HepG2 (cell line): ENCODE data around the gene KLRK1. TPM values are rescaled to one million over a fixed set of nuclear protein-coding genes. Genes with fewer than 3 reads are reported as not detected.

Experiments used
- ATAC-seq: fragments of 200-7000 bp; cut with Tn5 transposase; 3 replicates; pipeline ENCODE4 v1.9.1; 2020; ENCODE audit warnings: mild to moderate bottlenecking, moderate library complexity
- BruUV-seq: library from RNA; stranded (reverse); fragments of 400-500 nt; replicated peaks from 2 replicates; lab custom pipeline; 2021; lab: Mats Ljungman, UMichigan
- CTCF ChIA-PET: fragments of 300-600 bp; formaldehyde crosslinking; extraction: SDS; loops from one replicate; lab custom pipeline; 2021; ENCODE audit warnings: low total read pairs, inconsistent platforms, low intra/inter-chr PET ratio; lab: Yijun Ruan, JAX
- POLR2A ChIA-PET: fragments of 350-600 bp; sonication (Branson Sonifier 250); formaldehyde crosslinking; loops from one replicate; lab custom pipeline; 2020; ENCODE audit warnings: antibody characterized with exemption, inconsistent platforms; lab: Yijun Ruan, JAX
- DNase-seq: peaks from one replicate; pipeline ENCODE4 v3.0.0-alpha.2; 2015; ENCODE audit warnings: low spot score
- FAIRE-seq: peaks from 3 replicates; lab custom pipeline; 2011; peaks lifted over from hg19 to GRCh38; lab: Jason Lieb, UNC
- H2AFZ ChIP-seq: one replicate; pipeline ENCODE4 v1.6.1; 2011; ENCODE audit warnings: low read length, inconsistent platforms
- H3K27ac ChIP-seq: fragments of 300-600 bp; 3 replicates; pipeline ENCODE4 v1.8.0; 2011; ENCODE audit warnings: mixed run types, mild to moderate bottlenecking, mixed read lengths, low read length, inconsistent platforms; ENCODE audit not compliant: insufficient read depth; ENCODE audit errors: extremely low read length
- H3K27me3 ChIP-seq, 2 experiments: fragments of 200-600 bp in 1 of 2; 2 replicates in 1 of 2; 3 replicates in 1 of 2; pipeline versions ENCODE4 v1.6.0 to v1.8.0; 2011; ENCODE audit warnings: low read length in 2 of 2, mild to moderate bottlenecking in 2 of 2, moderate library complexity in 2 of 2, inconsistent platforms in 1 of 2; ENCODE audit not compliant: insufficient read depth in 2 of 2, control insufficient read depth in 1 of 2
- H3K36me3 ChIP-seq, 2 experiments: fragments of 200-600 bp in 1 of 2; replicated peaks in 1 of 2; 2 replicates in 1 of 2; 3 replicates in 1 of 2; pipeline versions ENCODE4 v1.5.1 to v1.8.0; 2011; ENCODE audit warnings: low read length in 2 of 2, inconsistent platforms in 1 of 2; ENCODE audit not compliant: insufficient read depth in 2 of 2, control insufficient read depth in 1 of 2
- H3K4me1 ChIP-seq: 2 replicates; pipeline ENCODE4 v1.5.1; 2012; ENCODE audit warnings: low read length, inconsistent platforms; ENCODE audit not compliant: insufficient read depth
- H3K4me2 ChIP-seq: 2 replicates; pipeline ENCODE4 v1.6.0; 2011; ENCODE audit warnings: low read depth, low read length, inconsistent platforms
- H3K4me3 ChIP-seq, 3 experiments: fragments of 200-600 bp in 1 of 3; sonication (generic), shearing (Covaris generic) in 1 of 3; replicated peaks in 1 of 3; 2 replicates each; pipeline ENCODE4 v1.5.1; 2011 to 2016; ENCODE audit warnings: low read length in 3 of 3, inconsistent platforms in 2 of 3, low read depth in 2 of 3, mild to moderate bottlenecking in 2 of 3, control low read depth in 1 of 3, mixed read lengths in 1 of 3; ENCODE audit not compliant: insufficient read depth in 1 of 3
- H3K79me2 ChIP-seq: one replicate; pipeline ENCODE4 v1.6.1; 2011; ENCODE audit warnings: low read length, inconsistent platforms; ENCODE audit not compliant: insufficient read depth
- H3K9ac ChIP-seq: 2 replicates; pipeline ENCODE4 v1.6.0; 2011; ENCODE audit warnings: mild to moderate bottlenecking, low read depth, low read length, inconsistent platforms; ENCODE audit not compliant: insufficient read depth
- H3K9me3 ChIP-seq: 2 replicates; pipeline ENCODE4 v1.5.1; 2012; ENCODE audit warnings: mild to moderate bottlenecking, low read length
- H4K20me1 ChIP-seq: 2 replicates; pipeline ENCODE4 v1.6.0; 2011; ENCODE audit warnings: inconsistent platforms, mild to moderate bottlenecking, low read length, moderate library complexity; ENCODE audit not compliant: insufficient read depth
- ATRX ChIP-seq: sonication (generic); formaldehyde crosslinking; IDR thresholded peaks from 2 replicates; pipeline ENCODE4 v1.4.0; 2020; ENCODE audit warnings: missing genetic modification reagents, borderline replicate concordance
- HBP1 ChIP-seq: IDR thresholded peaks from 2 replicates; pipeline ENCODE4 v1.6.1; 2016; ENCODE audit warnings: low read depth, control low read depth
- HMGXB4 ChIP-seq, 2 experiments: sonication (generic) in 1 of 2; formaldehyde crosslinking in 1 of 2; IDR thresholded peaks; 2 replicates each; pipeline versions ENCODE4 v1.4.0 to v1.6.1; 2018 to 2020; ENCODE audit warnings: missing genetic modification reagents in 2 of 2, borderline replicate concordance in 1 of 2, low read depth in 1 of 2, mild to moderate bottlenecking in 1 of 2, missing biosample characterization in 1 of 2
- IRF2 ChIP-seq: IDR thresholded peaks from 2 replicates; pipeline ENCODE4 v1.6.1; 2018; ENCODE audit warnings: missing genetic modification reagents, missing compliant biosample characterization
- SETDB1 ChIP-seq: sonication (generic); formaldehyde crosslinking; IDR thresholded peaks from 2 replicates; pipeline ENCODE4 v1.5.1; 2020; ENCODE audit warnings: missing genetic modification reagents, mild to moderate bottlenecking, borderline replicate concordance
- SMAD9 ChIP-seq: sonication (generic); formaldehyde crosslinking; IDR thresholded peaks from 2 replicates; pipeline ENCODE4 v1.5.1; 2020; ENCODE audit warnings: mild to moderate bottlenecking, missing genetic modification reagents
- ZNF34 ChIP-seq: sonication (generic); formaldehyde crosslinking; IDR thresholded peaks from 2 replicates; pipeline ENCODE4 v1.4.0; 2020; ENCODE audit warnings: mild to moderate bottlenecking, missing genetic modification reagents, borderline replicate concordance
- ZNF550 ChIP-seq: sonication (generic); formaldehyde crosslinking; IDR thresholded peaks from 2 replicates; pipeline ENCODE4 v1.4.0; 2020; ENCODE audit warnings: mild to moderate bottlenecking, missing genetic modification reagents, borderline replicate concordance
- ZNF652 ChIP-seq: IDR thresholded peaks from 2 replicates; pipeline ENCODE4 v1.6.1; 2016; ENCODE audit warnings: low read depth, borderline replicate concordance
- ZNF678 ChIP-seq: sonication (generic); formaldehyde crosslinking; IDR thresholded peaks from 2 replicates; pipeline ENCODE4 v1.4.0; 2020; ENCODE audit warnings: mild to moderate bottlenecking, missing genetic modification reagents
- ZNF704 ChIP-seq: sonication (generic); formaldehyde crosslinking; IDR thresholded peaks from 2 replicates; pipeline ENCODE4 v1.8.1; 2023; ENCODE audit warnings: mild to moderate bottlenecking, inconsistent platforms, moderate library complexity, missing genetic modification reagents, borderline replicate concordance
- ZNF883 ChIP-seq: sonication (generic); formaldehyde crosslinking; IDR thresholded peaks from 2 replicates; pipeline ENCODE4 v1.5.1; 2020; ENCODE audit warnings: mild to moderate bottlenecking, missing genetic modification reagents; ENCODE audit errors: not compliant biosample characterization
- WGBS: methylation state at CpG from one replicate; pipeline ENCODE4 v1.1.6; 2017; ENCODE audit warnings: low lambda C conversion rate; 5-methylcytosine and 5-hydroxymethylcytosine counted together
- in situ Hi-C: cut with HindIII; loops from 2 replicates; pipeline ENCODE4 v1.10.0; 2017; ENCODE audit warnings: low pct_unique_long_range_greater_than_20kb; ENCODE audit not compliant: extremely low pct_ligation_motif_present
- intact Hi-C: fragments of 100-400 bp; cut with micrococcal nuclease; formaldehyde crosslinking; loops from one replicate; pipeline ENCODE4 v1.10.0; 2022; ENCODE audit not compliant: unreplicated experiment
- polyA plus RNA-seq, 8 experiments: library from polyadenylated mRNA; depleted of rRNA in 3 of 8; stranded (reverse) in 7 of 8; unstranded in 1 of 8; fragments of >200 nt; fragmentation: Illumina TruSeq in 4 of 8; extraction: Trizol in 4 of 8; gene quantifications; 2 replicates each; pipeline versions ENCODE4 v1.2.1 to v1.2.3, GENCODE V29; 2011 to 2016; ENCODE audit warnings: low read depth in 4 of 8, missing spikeins in 1 of 8, mixed read lengths in 1 of 8; ENCODE audit not compliant: insufficient read depth in 1 of 8
- total RNA-seq, 5 experiments: library from RNA; depleted of rRNA; stranded (reverse); fragments of >200 nt; fragmentation: Illumina TruSeq; extraction: Trizol; gene quantifications; 2 replicates each; pipeline ENCODE4 v1.2.3, GENCODE V29; 2016; ENCODE audit warnings: low read depth in 1 of 5
- TF ChIP-seq, protein P1 (sequence below): sonication (generic); formaldehyde crosslinking; IDR thresholded peaks from 2 replicates; pipeline ENCODE4 v1.5.0; 2020; ENCODE audit warnings: missing genetic modification reagents
- TF ChIP-seq, protein P2 (sequence below): sonication (generic); formaldehyde crosslinking; IDR thresholded peaks from 2 replicates; pipeline ENCODE4 v1.4.0; 2020; ENCODE audit warnings: missing genetic modification reagents, mild to moderate bottlenecking, borderline replicate concordance

Gene KLRK1
- total and polyA plus RNA-seq, 2 of the 13 experiments (the other 11 are each of a cell fraction or from before 2014, with no cell fraction given): not detected

DNA sequence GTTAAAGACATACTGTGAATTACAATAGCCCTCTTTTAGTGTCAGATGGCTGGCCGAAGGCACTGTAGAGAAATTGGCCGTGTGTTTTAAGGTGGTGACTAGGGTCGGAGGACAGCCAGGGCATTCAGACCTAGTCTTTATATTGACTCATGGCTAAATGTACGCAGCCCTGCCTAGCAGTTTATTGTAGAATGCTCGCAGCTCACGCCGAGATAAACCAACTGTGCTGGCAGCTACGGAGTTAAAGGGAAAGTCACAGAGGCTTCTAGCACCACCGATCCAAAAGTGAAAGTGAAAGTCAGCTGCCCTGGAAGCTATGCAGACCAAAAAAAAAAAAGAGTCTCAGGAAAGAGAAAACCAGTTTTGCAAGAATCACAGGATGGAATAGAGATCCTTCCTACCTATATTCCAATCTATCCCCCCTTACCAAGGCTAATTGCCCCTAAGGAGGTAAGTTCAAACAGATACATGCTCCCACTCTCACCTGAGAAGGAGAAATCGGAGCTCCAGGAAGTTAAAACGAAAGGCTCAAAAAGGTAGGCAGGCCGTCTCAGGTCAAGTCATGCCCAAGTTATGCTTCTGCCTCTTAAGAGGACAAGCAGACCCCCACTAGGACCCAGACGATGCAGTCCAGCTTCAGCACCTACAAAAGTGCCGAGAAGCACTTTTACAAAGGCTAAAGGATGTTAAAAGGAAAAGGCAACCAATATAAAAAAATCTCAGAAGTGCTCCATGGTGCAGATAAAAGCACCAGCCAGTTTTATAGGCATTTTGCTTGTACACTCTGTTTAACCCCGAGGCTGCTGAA, 24.8 kb downstream of the KLRK1 start:
- WGBS: 1% methylated on average over 15 of the region's 15 CpGs
- DNase-seq: peak; percentile 53
- ChIA-PET POLR2A (interaction anchor here (0.7 to 1.1 kb wide), 3 partner anchors 31 to 806 kb away, joined by 3 to 4 read pairs (median 4); partner anchors contain the start of gene GABARAPL1), CTCF (no interaction called here)
- intact Hi-C loops (loop anchor here (1.0 to 5.0 kb wide), 2 partner anchors 47 to 197 kb away; no protein-coding TSS in a partner anchor), in situ Hi-C loops (no loop called here)
- Histone ChIP-seq H3K27ac (peak overlapping the region; percentile 0), H3K4me2 (peak overlapping the region; percentile 84), H2AFZ (peak overlapping the region; percentile 100), H4K20me1 (no peaks in the 10 kb centered on the region), H3K4me3 (peak overlapping the region; percentile 74 to 82 (median 78)), H3K9ac (peak overlapping the region; percentile 64; the same call in 1 of the 2 replicates), H3K36me3 (no peaks in the 10 kb centered on the region), H3K9me3 (no peaks in the 10 kb centered on the region), H3K79me2 (no peaks in the 10 kb centered on the region), H3K4me1 (peaks cover 24% of the 10 kb centered on the region), H3K27me3 (no peaks in the 10 kb centered on the region; a peak in 1 of 5 replicates)
- BruUV-seq: no TSS peak
- peak; percentile 48 for FAIRE-seq
- ATAC-seq: peak; percentile 57
- TF ChIP-seq ZNF704 (CRISPR knock-in tag) (0 out of 2 replicates have a peak, but pooled peaks have one; percentile 6), ZNF34 (CRISPR knock-in tag) (no peak), IRF2 (CRISPR knock-in tag) (peak; percentile 100), HMGXB4 (CRISPR knock-in tag; IDR thresholded peaks at IDR 0.05; ENCODE audit: borderline replicate concordance in 1 of 2, low read depth in 1 of 2) (0 out of 4 replicates have a peak, but pooled peaks of 1 of the 2 experiments have one; percentile 4), ZNF652 (CRISPR knock-in tag) (peak; percentile 90), ZNF883 (CRISPR knock-in tag) (peak; percentile 8), ZNF678 (CRISPR knock-in tag) (no peak), ATRX (CRISPR knock-in tag) (no peak), ZNF550 (CRISPR knock-in tag) (no peak), SETDB1 (no peak), HBP1 (no peak), SMAD9 (CRISPR knock-in tag) (no peak)
- TF ChIP-seq, protein P1, sequence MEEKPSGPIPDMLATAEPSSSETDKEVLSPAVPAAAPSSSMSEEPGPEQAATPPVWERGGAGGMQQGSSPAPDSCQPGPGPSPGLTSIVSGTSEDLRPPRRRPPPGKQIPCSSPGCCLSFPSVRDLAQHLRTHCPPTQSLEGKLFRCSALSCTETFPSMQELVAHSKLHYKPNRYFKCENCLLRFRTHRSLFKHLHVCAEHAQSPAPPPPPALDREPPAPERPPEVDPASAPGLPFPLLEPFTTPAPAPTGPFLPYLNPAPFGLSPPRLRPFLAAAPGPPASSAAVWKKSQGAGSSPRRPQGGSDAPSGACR: 0 out of 2 replicates have a peak, but pooled peaks have one; percentile 6
- TF ChIP-seq, protein P2, sequence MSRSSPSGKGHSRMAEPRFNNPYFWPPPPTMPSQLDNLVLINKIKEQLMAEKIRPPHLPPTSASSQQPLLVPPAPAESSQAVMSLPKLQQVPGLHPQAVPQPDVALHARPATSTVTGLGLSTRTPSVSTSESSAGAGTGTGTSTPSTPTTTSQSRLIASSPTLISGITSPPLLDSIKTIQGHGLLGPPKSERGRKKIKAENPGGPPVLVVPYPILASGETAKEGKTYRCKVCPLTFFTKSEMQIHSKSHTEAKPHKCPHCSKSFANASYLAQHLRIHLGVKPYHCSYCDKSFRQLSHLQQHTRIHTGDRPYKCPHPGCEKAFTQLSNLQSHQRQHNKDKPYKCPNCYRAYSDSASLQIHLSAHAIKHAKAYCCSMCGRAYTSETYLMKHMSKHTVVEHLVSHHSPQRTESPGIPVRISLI: peak; percentile 84
